ENCODE results near the gene NACAD. TPM values are rescaled to one million over a fixed set of nuclear protein-coding genes. Genes with fewer than 3 reads are reported as not detected.

Gene NACAD
- polyA plus RNA-seq, 1 donor from 2014 or later, result 14.5 TPM

GRCh38 chr7:45106820-45107219, 18.1 kb upstream of the NACAD start:
- H3K9me2 ChIP-seq (ENCODE audit: insufficient read depth, low read length), result no peaks in the 10 kb centered on the region
- H2AFZ ChIP-seq (ENCODE audit: low read depth, low read length), result no peak overlapping the region
- H3K4me3 ChIP-seq (ENCODE audit: low read length), result no peak overlapping the region
- no peak overlapping the region for H3K27ac ChIP-seq (ENCODE audit: low read length)
- H4K20me1 ChIP-seq (ENCODE audit: insufficient read depth), result no peaks in the 10 kb centered on the region
- H3K79me2 ChIP-seq (replicated peaks; ENCODE audit: insufficient read depth, low read length), result peaks cover 32% of the 10 kb centered on the region
- no peaks in the 10 kb centered on the region for H3K9me3 ChIP-seq (ENCODE audit: low read length)
- no peak overlapping the region for H3K4me2 ChIP-seq (ENCODE audit: low read length)
- H3K9ac ChIP-seq (ENCODE audit: low read length), result no peak overlapping the region
- H3F3A ChIP-seq (ENCODE audit: insufficient read depth, low read length, poor library complexity, severe bottlenecking), result no peaks in the 10 kb centered on the region
- TF ChIP-seq, protein P1, sequence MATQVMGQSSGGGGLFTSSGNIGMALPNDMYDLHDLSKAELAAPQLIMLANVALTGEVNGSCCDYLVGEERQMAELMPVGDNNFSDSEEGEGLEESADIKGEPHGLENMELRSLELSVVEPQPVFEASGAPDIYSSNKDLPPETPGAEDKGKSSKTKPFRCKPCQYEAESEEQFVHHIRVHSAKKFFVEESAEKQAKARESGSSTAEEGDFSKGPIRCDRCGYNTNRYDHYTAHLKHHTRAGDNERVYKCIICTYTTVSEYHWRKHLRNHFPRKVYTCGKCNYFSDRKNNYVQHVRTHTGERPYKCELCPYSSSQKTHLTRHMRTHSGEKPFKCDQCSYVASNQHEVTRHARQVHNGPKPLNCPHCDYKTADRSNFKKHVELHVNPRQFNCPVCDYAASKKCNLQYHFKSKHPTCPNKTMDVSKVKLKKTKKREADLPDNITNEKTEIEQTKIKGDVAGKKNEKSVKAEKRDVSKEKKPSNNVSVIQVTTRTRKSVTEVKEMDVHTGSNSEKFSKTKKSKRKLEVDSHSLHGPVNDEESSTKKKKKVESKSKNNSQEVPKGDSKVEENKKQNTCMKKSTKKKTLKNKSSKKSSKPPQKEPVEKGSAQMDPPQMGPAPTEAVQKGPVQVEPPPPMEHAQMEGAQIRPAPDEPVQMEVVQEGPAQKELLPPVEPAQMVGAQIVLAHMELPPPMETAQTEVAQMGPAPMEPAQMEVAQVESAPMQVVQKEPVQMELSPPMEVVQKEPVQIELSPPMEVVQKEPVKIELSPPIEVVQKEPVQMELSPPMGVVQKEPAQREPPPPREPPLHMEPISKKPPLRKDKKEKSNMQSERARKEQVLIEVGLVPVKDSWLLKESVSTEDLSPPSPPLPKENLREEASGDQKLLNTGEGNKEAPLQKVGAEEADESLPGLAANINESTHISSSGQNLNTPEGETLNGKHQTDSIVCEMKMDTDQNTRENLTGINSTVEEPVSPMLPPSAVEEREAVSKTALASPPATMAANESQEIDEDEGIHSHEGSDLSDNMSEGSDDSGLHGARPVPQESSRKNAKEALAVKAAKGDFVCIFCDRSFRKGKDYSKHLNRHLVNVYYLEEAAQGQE (IDR thresholded peaks at IDR 0.05; ENCODE audit: borderline replicate concordance), result no peak
- TF ChIP-seq EZH2 (IDR thresholded peaks at IDR 0.05; ENCODE audit: borderline replicate concordance, insufficient read depth, low read length, poor library complexity, severe bottlenecking) (no peak), RAD21 (conservative IDR thresholded peaks at IDR 0.05) (no peak), TAF1 (IDR thresholded peaks at IDR 0.05; ENCODE audit: low read depth) (no peak), EP300 (conservative IDR thresholded peaks at IDR 0.05; ENCODE audit: poor library complexity, severe bottlenecking) (no peak), MXI1 (conservative IDR thresholded peaks at IDR 0.05; ENCODE audit: poor library complexity, severe bottlenecking) (no peak), POLR2AphosphoS5 (IDR thresholded peaks at IDR 0.05) (no peak), SMC3 (conservative IDR thresholded peaks at IDR 0.05; ENCODE audit: poor library complexity) (no peak)
- peaks cover 7% of the 10 kb centered on the region for H3K36me3 ChIP-seq (ENCODE audit: insufficient read depth, low read length)
- no peaks in the 10 kb centered on the region for H3K27me3 ChIP-seq (ENCODE audit: insufficient read depth, low read depth, low read length)

DNA sequence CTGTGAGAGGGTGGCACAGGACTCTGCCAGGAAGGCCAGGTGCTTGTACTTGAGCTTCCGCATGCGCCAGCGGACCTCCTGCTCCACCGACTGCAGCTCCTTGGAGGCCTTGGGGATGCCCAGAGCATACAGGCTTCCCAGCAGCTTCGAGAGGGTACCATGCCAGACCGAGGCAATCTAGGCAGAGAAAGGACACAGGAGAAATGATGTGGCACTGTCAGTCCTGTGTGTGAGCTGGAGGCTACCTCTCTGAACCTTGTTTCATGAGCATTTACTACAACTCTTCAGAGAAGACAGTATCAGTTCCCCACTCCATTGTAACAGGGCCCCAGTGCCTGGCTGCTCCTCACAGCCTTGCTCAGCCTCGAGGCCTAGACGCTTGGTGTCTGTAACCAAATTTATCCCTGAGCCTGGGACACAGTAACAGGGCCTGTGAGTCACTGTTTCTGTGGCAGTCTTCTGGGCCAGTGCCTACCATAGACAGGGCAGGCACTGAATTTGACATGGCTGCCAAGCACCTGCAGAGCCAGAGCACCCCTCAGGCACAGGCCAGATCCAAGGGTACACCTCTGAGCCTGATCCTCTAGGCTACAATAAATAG, 16.9 kb upstream of the NACAD start:
- Histone ChIP-seq H2AFZ (ENCODE audit: low read depth, low read length) (no peak overlapping the region), H3K36me3 (ENCODE audit: insufficient read depth, low read length) (peaks cover 7% of the 10 kb centered on the region), H3K4me3 (ENCODE audit: low read length) (no peak overlapping the region), H3K9ac (ENCODE audit: low read length) (no peak overlapping the region), H3K79me2 (replicated peaks; ENCODE audit: insufficient read depth, low read length) (peaks cover 25% of the 10 kb centered on the region), H3K9me3 (ENCODE audit: low read length) (no peaks in the 10 kb centered on the region), H3K9me2 (ENCODE audit: insufficient read depth, low read length) (no peaks in the 10 kb centered on the region), H3K4me2 (ENCODE audit: low read length) (no peak overlapping the region), H3K27ac (ENCODE audit: low read length) (no peak overlapping the region), H3F3A (ENCODE audit: insufficient read depth, low read length, poor library complexity, severe bottlenecking) (no peaks in the 10 kb centered on the region), H3K27me3 (ENCODE audit: insufficient read depth, low read depth, low read length) (no peaks in the 10 kb centered on the region), H4K20me1 (ENCODE audit: insufficient read depth) (no peaks in the 10 kb centered on the region)
- TF ChIP-seq POLR2AphosphoS5 (IDR thresholded peaks at IDR 0.05) (no peak), TAF1 (IDR thresholded peaks at IDR 0.05; ENCODE audit: low read depth) (no peak), EZH2 (IDR thresholded peaks at IDR 0.05; ENCODE audit: borderline replicate concordance, insufficient read depth, low read length, poor library complexity, severe bottlenecking) (no peak), MXI1 (conservative IDR thresholded peaks at IDR 0.05; ENCODE audit: poor library complexity, severe bottlenecking) (no peak), RAD21 (conservative IDR thresholded peaks at IDR 0.05) (no peak), EP300 (conservative IDR thresholded peaks at IDR 0.05; ENCODE audit: poor library complexity, severe bottlenecking) (no peak)

DNA sequence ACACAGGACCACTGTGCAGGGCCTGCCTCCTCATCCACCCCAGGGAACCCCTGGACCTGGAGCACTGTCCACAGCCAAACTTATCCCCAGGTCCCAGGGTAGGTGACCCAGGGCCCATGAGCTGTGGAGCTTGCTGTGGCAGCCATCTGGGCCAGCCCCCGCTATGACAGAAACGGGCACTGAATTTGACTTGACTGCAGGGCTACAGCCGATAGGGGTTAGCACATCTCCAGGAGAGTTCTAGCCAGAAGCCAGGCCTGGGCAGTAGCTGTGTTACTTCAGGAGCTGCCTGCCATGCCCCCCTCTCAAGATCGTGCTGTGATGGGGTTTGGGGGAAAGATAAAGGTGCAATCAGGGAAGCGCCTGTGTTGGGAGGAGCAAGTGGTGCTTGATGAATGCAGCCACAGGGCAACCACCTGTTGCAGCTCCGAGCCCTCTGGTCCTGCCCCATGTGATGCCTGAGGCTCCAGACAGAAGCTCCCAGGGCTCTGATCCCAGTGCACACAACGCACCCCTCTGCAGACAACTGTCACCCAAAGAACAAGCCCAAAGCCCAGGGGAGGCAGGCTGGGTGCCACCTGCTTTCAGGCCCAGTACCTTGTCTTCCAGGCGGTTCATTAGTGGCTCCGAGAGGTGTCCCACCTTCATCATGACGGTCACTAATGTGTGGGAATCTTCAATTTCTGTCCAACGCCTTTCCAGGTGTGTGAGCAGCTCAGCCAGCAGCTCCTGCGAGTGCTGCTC, 16.2 kb upstream of the NACAD start:
- H3K4me3 ChIP-seq (ENCODE audit: low read length), result no peak overlapping the region
- H3K9me3 ChIP-seq (ENCODE audit: low read length), result no peaks in the 10 kb centered on the region
- no peaks in the 10 kb centered on the region for H3K27me3 ChIP-seq (ENCODE audit: insufficient read depth, low read depth, low read length)
- peaks cover 7% of the 10 kb centered on the region for H3K36me3 ChIP-seq (ENCODE audit: insufficient read depth, low read length)
- H2AFZ ChIP-seq (ENCODE audit: low read depth, low read length), result no peak overlapping the region
- no peak overlapping the region for H3K9ac ChIP-seq (ENCODE audit: low read length)
- no peaks in the 10 kb centered on the region for H3K9me2 ChIP-seq (ENCODE audit: insufficient read depth, low read length)
- no peak overlapping the region for H3K27ac ChIP-seq (ENCODE audit: low read length)
- H4K20me1 ChIP-seq (ENCODE audit: insufficient read depth), result no peaks in the 10 kb centered on the region
- no peaks in the 10 kb centered on the region for H3F3A ChIP-seq (ENCODE audit: insufficient read depth, low read length, poor library complexity, severe bottlenecking)
- no peak overlapping the region for H3K4me2 ChIP-seq (ENCODE audit: low read length)
- TF ChIP-seq, protein P1 (IDR thresholded peaks at IDR 0.05; ENCODE audit: borderline replicate concordance), result no peak
- TF ChIP-seq MXI1 (conservative IDR thresholded peaks at IDR 0.05; ENCODE audit: poor library complexity, severe bottlenecking), result no peak
- TF ChIP-seq TAF1 (IDR thresholded peaks at IDR 0.05; ENCODE audit: low read depth), result no peak
- no peak for TF ChIP-seq CTCF (IDR thresholded peaks at IDR 0.05; ENCODE audit: poor library complexity, severe bottlenecking)
- no peak for TF ChIP-seq SMC3 (conservative IDR thresholded peaks at IDR 0.05; ENCODE audit: poor library complexity)
- TF ChIP-seq EP300 (conservative IDR thresholded peaks at IDR 0.05; ENCODE audit: poor library complexity, severe bottlenecking), result no peak
- TF ChIP-seq EZH2 (IDR thresholded peaks at IDR 0.05; ENCODE audit: borderline replicate concordance, insufficient read depth, low read length, poor library complexity, severe bottlenecking), result no peak
- no peak for TF ChIP-seq RAD21 (conservative IDR thresholded peaks at IDR 0.05)
- TF ChIP-seq POLR2AphosphoS5 (IDR thresholded peaks at IDR 0.05), result no peak
- peaks cover 20% of the 10 kb centered on the region for H3K79me2 ChIP-seq (replicated peaks; ENCODE audit: insufficient read depth, low read length)
